Duodenal mucosa (tissue), 2 donors: ENCODE results near the gene RIBC2.

Experiments
- H3K27ac ChIP-seq: one replicate; pipeline ENCODE4 v1.7.0; 2013; ENCODE audit warnings: low read depth, low read length
- H3K27me3 ChIP-seq, 2 donors: one replicate each; pipeline ENCODE4 v1.7.0; 2013; ENCODE audit warnings: low read length in 2 of 2, control low read depth in 1 of 2; ENCODE audit not compliant: insufficient read depth in 2 of 2, control insufficient read depth in 1 of 2
- H3K36me3 ChIP-seq, 2 donors: one replicate each; pipeline ENCODE4 v1.7.0; 2013; ENCODE audit warnings: low read length in 2 of 2, control low read depth in 1 of 2; ENCODE audit not compliant: insufficient read depth in 2 of 2, control insufficient read depth in 1 of 2
- H3K4me1 ChIP-seq, 2 donors: one replicate each; pipeline ENCODE4 v1.7.0; 2013; ENCODE audit warnings: low read length in 2 of 2, control low read depth in 1 of 2; ENCODE audit not compliant: insufficient read depth in 2 of 2, control insufficient read depth in 1 of 2
- H3K4me3 ChIP-seq, 2 donors: one replicate each; pipeline ENCODE4 v1.7.0; 2013; ENCODE audit warnings: low read length in 2 of 2, low read depth in 1 of 2
- H3K9ac ChIP-seq, 2 donors: one replicate each; pipeline ENCODE4 v1.7.0; 2013; ENCODE audit warnings: low read length in 2 of 2, low read depth in 1 of 2
- H3K9me3 ChIP-seq, 2 donors: one replicate each; pipeline ENCODE4 v1.7.0; 2013; ENCODE audit warnings: low read length in 2 of 2, control low read depth in 1 of 2; ENCODE audit not compliant: control insufficient read depth in 1 of 2

The RIBC2 gene

GRCh38 chr22:45424241-45424731 lies 10.8 kb downstream of the RIBC2 start:
- Histone ChIP-seq H3K4me3 (no peak overlapping the region), H3K4me1 (no peaks in the 10 kb centered on the region), H3K27ac (no peak overlapping the region), H3K9me3 (peaks cover 0 to 4% of the 10 kb centered on the region in 2 donors), H3K27me3 (no peaks in the 10 kb centered on the region), H3K36me3 (no peaks in the 10 kb centered on the region), H3K9ac (no peak overlapping the region)

GRCh38 chr22:45425101-45425500 lies 11.6 kb downstream of the RIBC2 start:
- Histone ChIP-seq H3K9me3 (peaks cover 0 to 4% of the 10 kb centered on the region in 2 donors), H3K27me3 (no peaks in the 10 kb centered on the region), H3K4me3 (no peak overlapping the region), H3K36me3 (no peaks in the 10 kb centered on the region), H3K9ac (no peak overlapping the region), H3K4me1 (no peaks in the 10 kb centered on the region), H3K27ac (no peak overlapping the region)

- Histone ChIP-seq H3K4me1 (no peaks in the 10 kb centered on the region), H3K27me3 (no peaks in the 10 kb centered on the region), H3K4me3 (no peak overlapping the region), H3K36me3 (no peaks in the 10 kb centered on the region), H3K9me3 (peaks cover 0 to 4% of the 10 kb centered on the region in 2 donors), H3K27ac (no peak overlapping the region), H3K9ac (no peak overlapping the region)
Measured at GRCh38 chr22:45425531-45426265, 12.2 kb downstream of the RIBC2 start.

- peaks cover 0 to 4% of the 10 kb centered on the region in 2 donors for H3K9me3 ChIP-seq
Measured at GRCh38 chr22:45426387-45426786, 12.9 kb downstream of the RIBC2 start.

GRCh38 chr22:45427114-45427513 lies 13.6 kb downstream of the RIBC2 start:
- H3K4me1 ChIP-seq, result no peaks in the 10 kb centered on the region
- no peak overlapping the region for H3K27ac ChIP-seq
- H3K9ac ChIP-seq, result no peak overlapping the region
- no peaks in the 10 kb centered on the region for H3K27me3 ChIP-seq
- peaks cover 0 to 4% of the 10 kb centered on the region in 2 donors for H3K9me3 ChIP-seq
- no peak overlapping the region for H3K4me3 ChIP-seq
- H3K36me3 ChIP-seq, result no peaks in the 10 kb centered on the region

More at GRCh38 chr22:45426387-45426786, 12.9 kb downstream of the RIBC2 start:
- Histone ChIP-seq H3K27ac (no peak overlapping the region), H3K9ac (no peak overlapping the region), H3K27me3 (no peaks in the 10 kb centered on the region), H3K4me1 (no peaks in the 10 kb centered on the region), H3K4me3 (no peak overlapping the region), H3K36me3 (no peaks in the 10 kb centered on the region)

- Histone ChIP-seq H3K27me3 (no peaks in the 10 kb centered on the region), H3K9ac (no peak overlapping the region), H3K4me1 (no peaks in the 10 kb centered on the region), H3K36me3 (no peaks in the 10 kb centered on the region), H3K4me3 (no peak overlapping the region), H3K9me3 (peaks cover 0 to 4% of the 10 kb centered on the region in 2 donors), H3K27ac (no peak overlapping the region)
Measured at GRCh38 chr22:45428391-45429385, 15.2 kb downstream of the RIBC2 start.

GRCh38 chr22:45429424-45429823 lies 15.9 kb downstream of the RIBC2 start:
- H3K36me3 ChIP-seq, result no peaks in the 10 kb centered on the region

GRCh38 chr22:45429981-45430775 lies 16.7 kb downstream of the RIBC2 start:
- peaks cover 0 to 4% of the 10 kb centered on the region in 2 donors for H3K9me3 ChIP-seq
- H3K36me3 ChIP-seq, result no peaks in the 10 kb centered on the region
- H3K27ac ChIP-seq, result no peak overlapping the region
- peaks cover 1 to 3% of the 10 kb centered on the region in 2 donors for H3K4me1 ChIP-seq
- H3K9ac ChIP-seq, result no peak overlapping the region
- no peak overlapping the region for H3K4me3 ChIP-seq
- no peaks in the 10 kb centered on the region for H3K27me3 ChIP-seq

More at GRCh38 chr22:45429424-45429823, 15.9 kb downstream of the RIBC2 start:
- Histone ChIP-seq H3K4me1 (no peaks in the 10 kb centered on the region), H3K27me3 (no peaks in the 10 kb centered on the region), H3K9me3 (peaks cover 0 to 4% of the 10 kb centered on the region in 2 donors), H3K4me3 (no peak overlapping the region), H3K9ac (no peak overlapping the region), H3K27ac (no peak overlapping the region)

- peaks cover 5 to 7% of the 10 kb centered on the region in 2 donors for H3K4me1 ChIP-seq
Measured at GRCh38 chr22:45430871-45431270, 17.4 kb downstream of the RIBC2 start.

More at GRCh38 chr22:45430871-45431270, 17.4 kb downstream of the RIBC2 start:
- Histone ChIP-seq H3K27me3 (no peaks in the 10 kb centered on the region), H3K36me3 (no peaks in the 10 kb centered on the region), H3K9me3 (peaks cover 0 to 4% of the 10 kb centered on the region in 2 donors), H3K9ac (no peak overlapping the region), H3K4me3 (no peak overlapping the region), H3K27ac (no peak overlapping the region)
